ENCODE results near the gene AKT1.
A peak's percentile ranks its signal among the peaks of the same experiment; 100 is the strongest.
"Not testable (repeated sequence)": the region's sequence is repeated elsewhere in the genome, so short reads cannot be mapped to it uniquely, and the experiment has no call there.

Gene AKT1

GRCh38 chr14:104753528-104754212, 41.9 kb downstream of the AKT1 start:
- DNase-seq (ENCODE audit: low spot score): no peak

- DNase-seq (ENCODE audit: low spot score): peak; percentile 100
Observed at GRCh38 chr14:104752735-104753527, 42.6 kb downstream of the AKT1 start, which contains the start of gene SIVA1. Gene SIVA1 (plus strand): TSS chr14:104753147. CDS start chr14:104753202, 55 bp downstream.

DNA sequence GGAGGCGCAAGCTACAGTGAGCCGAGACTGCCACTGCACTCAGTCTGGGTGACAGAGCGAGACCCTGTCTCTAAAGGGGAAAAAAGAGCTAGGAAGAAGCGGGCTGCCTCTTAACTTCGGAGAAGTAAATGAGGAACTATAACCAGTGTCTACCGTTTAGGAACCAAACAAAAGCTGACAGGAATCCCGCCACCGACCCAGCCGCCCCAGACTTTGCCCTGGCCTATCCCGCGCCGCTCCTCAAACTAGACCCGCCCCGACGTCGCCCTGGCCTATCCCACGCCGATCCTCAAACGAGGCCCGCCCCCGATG, 43.2 kb downstream of the AKT1 start:
- DNase-seq (ENCODE audit: low spot score): no peak

- no peak for DNase-seq (ENCODE audit: low spot score)
Observed at GRCh38 chr14:104751539-104752422, 43.8 kb downstream of the AKT1 start.

GRCh38 chr14:104750753-104751057, 44.8 kb downstream of the AKT1 start:
- not testable (repeated sequence) for DNase-seq (ENCODE audit: low spot score)

GRCh38 chr14:104750056-104750752, 45.3 kb downstream of the AKT1 start:
- DNase-seq (ENCODE audit: low spot score): no peak

DNA sequence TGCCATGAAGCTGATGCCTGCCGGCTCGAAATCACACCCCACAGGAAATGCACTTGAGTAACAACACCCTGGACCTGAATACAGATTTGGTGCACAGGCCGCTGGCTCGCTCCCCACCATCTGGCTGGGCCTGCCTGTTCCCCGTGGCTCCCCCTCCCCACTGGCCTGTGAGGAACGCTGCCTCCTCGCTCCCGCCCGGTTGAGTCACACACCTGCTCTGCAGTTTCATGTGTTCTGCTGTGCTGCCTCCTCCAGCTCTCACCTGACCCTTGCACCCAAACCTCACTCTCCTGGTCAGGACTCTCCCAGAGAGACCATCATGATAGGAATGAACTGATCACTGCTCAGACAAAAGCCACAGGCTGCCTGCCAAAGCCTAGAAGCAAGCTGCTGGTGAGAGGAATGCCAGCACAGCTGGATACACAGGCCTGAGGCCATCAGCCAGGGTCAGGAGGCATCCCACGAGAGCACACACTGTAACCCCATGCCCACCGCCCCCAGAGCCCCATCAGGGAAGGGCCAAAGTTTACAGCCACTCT, 46.4 kb downstream of the AKT1 start:
- no peak for DNase-seq (ENCODE audit: low spot score)

- DNase-seq (ENCODE audit: low spot score): no peak
Observed at GRCh38 chr14:104747876-104748275, 47.7 kb downstream of the AKT1 start.

DNA sequence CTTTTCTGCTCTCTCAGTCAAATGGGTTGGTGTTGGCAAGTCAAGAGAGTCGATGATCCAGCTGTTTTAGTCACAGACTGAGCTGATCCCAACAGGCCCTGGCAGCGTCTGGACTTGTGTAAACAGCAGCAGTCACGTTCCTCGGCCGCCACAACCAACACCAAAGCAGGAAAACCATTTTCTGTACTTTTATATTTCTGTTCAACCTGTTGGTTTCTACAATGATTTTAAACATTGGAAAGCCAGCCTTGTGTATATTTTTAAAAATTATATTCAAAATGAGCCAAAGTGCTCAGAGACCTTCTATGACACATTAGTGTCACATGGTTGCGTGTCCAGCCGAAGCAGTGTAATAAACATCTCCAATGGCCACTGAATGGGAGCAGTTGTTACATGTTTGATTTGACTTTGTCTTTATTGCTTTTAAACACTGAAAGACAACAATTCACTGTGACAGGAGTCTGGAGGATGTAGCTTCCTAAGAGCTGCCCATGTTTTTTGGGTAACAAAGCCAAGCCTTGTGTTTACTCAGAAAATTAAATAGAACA, 48.5 kb downstream of the AKT1 start:
- no peak for DNase-seq (ENCODE audit: low spot score)

GRCh38 chr14:104746071-104746545, 49.4 kb downstream of the AKT1 start:
- no peak for DNase-seq (ENCODE audit: low spot score)

GRCh38 chr14:104745431-104745830, 50.1 kb downstream of the AKT1 start:
- DNase-seq (ENCODE audit: low spot score): no peak

DNA sequence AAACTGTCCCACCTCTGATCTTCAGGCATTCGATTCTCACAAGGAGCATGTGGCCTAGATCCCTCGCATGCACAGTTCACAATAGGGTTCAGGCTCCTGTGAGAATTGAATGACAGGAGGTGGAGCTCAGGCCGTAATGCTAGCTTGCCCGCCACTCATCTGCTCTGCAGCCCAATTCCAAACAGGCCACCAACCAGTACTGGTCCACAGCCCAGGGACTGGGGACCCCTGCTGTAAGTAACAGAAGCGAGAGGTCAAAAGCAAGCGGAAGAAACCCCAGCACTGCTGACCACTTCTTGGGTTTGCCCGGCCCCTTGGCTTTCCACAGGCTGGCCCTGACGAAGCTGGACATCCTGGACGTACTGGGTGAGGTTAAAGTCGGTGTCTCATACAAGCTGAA, 51.1 kb downstream of the AKT1 start:
- no peak for DNase-seq (ENCODE audit: low spot score)

DNA sequence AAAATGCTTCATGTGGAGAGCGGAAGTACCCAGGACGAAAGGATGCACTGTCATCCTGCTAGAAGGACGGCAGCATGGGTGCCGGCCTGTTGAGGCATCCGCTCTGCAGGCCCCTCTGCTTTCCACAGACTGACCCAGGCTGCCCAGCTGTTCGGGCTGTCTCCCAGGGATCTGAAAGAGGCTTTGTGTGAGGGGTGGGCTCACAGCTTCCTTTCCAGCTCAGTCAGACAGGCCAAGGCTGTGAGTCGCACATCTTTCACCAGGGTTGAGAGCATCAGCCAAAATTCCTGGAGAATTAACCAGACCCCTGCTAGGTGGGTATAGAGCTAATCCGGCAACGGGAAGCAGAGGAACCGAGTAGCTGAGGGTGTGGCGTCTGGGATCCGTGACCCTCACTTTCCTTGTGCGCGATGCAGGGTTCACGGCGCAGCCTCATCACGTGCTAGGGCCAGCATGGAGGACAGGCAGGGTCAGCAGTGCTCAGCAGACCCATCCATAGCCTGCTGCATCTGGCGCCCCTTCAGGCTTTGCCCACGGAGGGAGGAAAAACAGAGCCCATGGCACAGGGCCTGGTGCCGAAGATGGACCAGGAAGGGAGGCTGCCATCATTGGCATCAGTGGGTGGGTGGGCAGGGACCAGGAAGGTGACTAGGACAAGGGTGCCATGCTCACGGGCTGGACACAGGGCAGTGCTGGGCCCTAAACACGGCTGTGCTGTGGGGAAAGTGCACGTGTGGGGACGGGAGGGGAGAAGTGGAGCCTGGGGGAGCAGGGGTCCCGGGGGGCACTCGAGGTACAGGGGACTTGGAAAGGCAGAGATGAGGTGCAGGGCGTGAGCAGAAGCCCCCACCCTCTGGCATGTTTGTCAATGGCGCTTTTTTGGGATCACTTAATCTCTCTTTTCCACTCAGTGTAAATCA, 51.8 kb downstream of the AKT1 start:
- no peak for DNase-seq (ENCODE audit: low spot score)

GRCh38 chr14:104742586-104743455, 52.7 kb downstream of the AKT1 start:
- DNase-seq (ENCODE audit: low spot score): no peak

DNA sequence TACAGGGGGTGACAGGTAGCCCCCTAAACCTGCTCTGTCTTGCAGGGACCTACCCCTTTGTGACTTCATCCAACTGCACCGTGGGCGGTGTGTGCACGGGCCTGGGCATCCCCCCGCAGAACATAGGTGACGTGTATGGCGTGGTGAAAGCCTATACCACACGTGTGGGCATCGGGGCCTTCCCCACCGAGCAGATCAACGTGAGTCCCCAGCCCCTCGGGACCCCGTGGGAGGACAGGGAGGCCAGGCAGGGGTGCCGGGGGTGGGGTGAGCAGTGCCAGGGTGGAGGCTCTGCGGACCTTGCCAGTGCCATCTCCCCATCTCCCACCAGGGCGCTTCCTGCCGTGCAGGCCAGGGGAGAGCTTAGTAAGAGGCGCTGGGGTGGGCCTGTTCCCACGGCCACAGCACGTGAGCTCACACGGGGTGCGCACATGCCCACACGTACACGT, 53.7 kb downstream of the AKT1 start:
- DNase-seq (ENCODE audit: low spot score): no peak

GRCh38 chr14:104741108-104741802, 54.3 kb downstream of the AKT1 start:
- no peak for DNase-seq (ENCODE audit: low spot score)

DNA sequence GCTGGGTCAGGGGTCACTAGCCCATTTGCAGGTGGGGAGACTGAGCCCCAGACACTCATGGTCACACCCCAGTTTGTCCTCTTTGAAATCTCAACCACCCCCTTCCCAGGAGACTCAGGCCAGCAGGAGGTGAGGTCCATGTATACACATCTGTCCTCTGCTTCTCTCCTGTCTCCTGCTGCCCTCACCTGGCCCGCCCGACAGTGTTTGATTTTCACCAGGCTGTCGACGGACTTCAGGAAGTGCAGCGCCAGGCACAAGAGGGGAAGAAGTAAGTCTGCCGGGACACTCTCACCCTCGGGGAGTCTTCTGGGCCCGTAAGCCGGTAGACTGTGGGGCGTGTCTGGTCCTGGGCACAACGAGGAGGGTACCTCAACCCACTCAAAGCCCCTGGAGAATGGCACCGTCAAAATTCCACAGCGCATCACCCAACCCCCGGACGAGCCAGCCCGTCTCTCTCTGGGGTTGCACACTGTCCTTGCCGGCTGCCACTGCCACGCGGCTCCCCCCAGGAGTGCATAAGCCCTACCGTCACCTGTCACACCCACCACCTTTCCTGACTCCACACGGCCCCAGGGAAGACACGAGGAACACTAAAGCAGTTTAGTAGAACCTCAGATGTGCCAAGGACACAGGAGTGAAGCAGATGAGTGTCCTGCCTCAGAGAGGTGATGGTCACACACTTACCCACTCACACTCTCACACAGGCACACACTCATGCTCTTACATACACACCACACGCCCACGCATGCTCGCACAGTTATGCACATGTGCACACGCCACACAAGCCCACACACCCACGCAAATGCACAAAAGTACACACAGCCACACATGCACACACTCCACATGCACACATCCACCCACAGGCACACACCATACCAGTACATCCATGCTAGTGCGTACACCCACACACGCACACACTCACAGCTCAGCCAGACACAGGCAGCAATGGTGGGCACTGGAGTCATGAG, 55.7 kb downstream of the AKT1 start:
- no peak for DNase-seq (ENCODE audit: low spot score)

Measured in ecto neural progenitor cell (in vitro differentiated cells).